Nephron progenitor cell (in vitro differentiated cells): Measurements from ENCODE around the gene MSI2.
A peak's percentile ranks its signal among the peaks of the same experiment; 100 is the strongest.

ENCODE experiments used
- DNase-seq: peaks from one replicate; pipeline ENCODE4 v3.0.0; 2021
- H3K27ac Mint-ChIP-seq: 2 replicates; pipeline ENCODE4 v1.8.0; 2021; ENCODE audit warnings: mild to moderate bottlenecking, moderate library complexity, mixed read lengths
- H3K27me3 Mint-ChIP-seq: 2 replicates; pipeline ENCODE4 v1.8.0; 2021; ENCODE audit warnings: mild to moderate bottlenecking, low read depth, mixed read lengths; ENCODE audit not compliant: poor library complexity
- H3K36me3 Mint-ChIP-seq: 2 replicates; pipeline ENCODE4 v1.8.0; 2021; ENCODE audit warnings: low read depth, mixed read lengths
- H3K4me1 Mint-ChIP-seq: 2 replicates; pipeline ENCODE4 v1.8.0; 2021; ENCODE audit warnings: mixed read lengths
- H3K4me3 Mint-ChIP-seq: 2 replicates; pipeline ENCODE4 v1.8.0; 2021; ENCODE audit warnings: mild to moderate bottlenecking, moderate library complexity, mixed read lengths
- H3K9me3 Mint-ChIP-seq: 2 replicates; pipeline ENCODE4 v1.8.0; 2021; ENCODE audit warnings: mild to moderate bottlenecking, moderate library complexity, mixed read lengths
- TF ChIP-seq, protein P1 (sequence below): fragments of 200-600 bp; sonication (generic); IDR thresholded peaks from 2 replicates; pipeline ENCODE4 v1.5.0; 2021; ENCODE audit warnings: antibody characterized with exemption

The MSI2 gene

GRCh38 chr17:57676543-57676942 lies 420.2 kb downstream of the MSI2 start:
- Mint-ChIP-seq H3K36me3 (peaks cover 64% of the 10 kb centered on the region), H3K4me3 (no peak overlapping the region), H3K27ac (peak overlapping the region; percentile 40), H3K9me3 (no peaks in the 10 kb centered on the region), H3K27me3 (no peaks in the 10 kb centered on the region), H3K4me1 (peaks cover 40% of the 10 kb centered on the region)
- TF ChIP-seq, protein P1, sequence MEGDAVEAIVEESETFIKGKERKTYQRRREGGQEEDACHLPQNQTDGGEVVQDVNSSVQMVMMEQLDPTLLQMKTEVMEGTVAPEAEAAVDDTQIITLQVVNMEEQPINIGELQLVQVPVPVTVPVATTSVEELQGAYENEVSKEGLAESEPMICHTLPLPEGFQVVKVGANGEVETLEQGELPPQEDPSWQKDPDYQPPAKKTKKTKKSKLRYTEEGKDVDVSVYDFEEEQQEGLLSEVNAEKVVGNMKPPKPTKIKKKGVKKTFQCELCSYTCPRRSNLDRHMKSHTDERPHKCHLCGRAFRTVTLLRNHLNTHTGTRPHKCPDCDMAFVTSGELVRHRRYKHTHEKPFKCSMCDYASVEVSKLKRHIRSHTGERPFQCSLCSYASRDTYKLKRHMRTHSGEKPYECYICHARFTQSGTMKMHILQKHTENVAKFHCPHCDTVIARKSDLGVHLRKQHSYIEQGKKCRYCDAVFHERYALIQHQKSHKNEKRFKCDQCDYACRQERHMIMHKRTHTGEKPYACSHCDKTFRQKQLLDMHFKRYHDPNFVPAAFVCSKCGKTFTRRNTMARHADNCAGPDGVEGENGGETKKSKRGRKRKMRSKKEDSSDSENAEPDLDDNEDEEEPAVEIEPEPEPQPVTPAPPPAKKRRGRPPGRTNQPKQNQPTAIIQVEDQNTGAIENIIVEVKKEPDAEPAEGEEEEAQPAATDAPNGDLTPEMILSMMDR, result no peak
- DNase-seq, result no peak

- H3K4me1 Mint-ChIP-seq, result peaks cover 32% of the 10 kb centered on the region
- no peak overlapping the region for H3K4me3 Mint-ChIP-seq
- no peak for DNase-seq
- H3K36me3 Mint-ChIP-seq, result peaks cover 65% of the 10 kb centered on the region
- H3K9me3 Mint-ChIP-seq, result no peaks in the 10 kb centered on the region
- no peaks in the 10 kb centered on the region for H3K27me3 Mint-ChIP-seq
- peak overlapping the region; percentile 84 for H3K27ac Mint-ChIP-seq
- TF ChIP-seq, protein P1, result no peak
Observed at GRCh38 chr17:57677301-57677700, 421.0 kb downstream of the MSI2 start.

DNA sequence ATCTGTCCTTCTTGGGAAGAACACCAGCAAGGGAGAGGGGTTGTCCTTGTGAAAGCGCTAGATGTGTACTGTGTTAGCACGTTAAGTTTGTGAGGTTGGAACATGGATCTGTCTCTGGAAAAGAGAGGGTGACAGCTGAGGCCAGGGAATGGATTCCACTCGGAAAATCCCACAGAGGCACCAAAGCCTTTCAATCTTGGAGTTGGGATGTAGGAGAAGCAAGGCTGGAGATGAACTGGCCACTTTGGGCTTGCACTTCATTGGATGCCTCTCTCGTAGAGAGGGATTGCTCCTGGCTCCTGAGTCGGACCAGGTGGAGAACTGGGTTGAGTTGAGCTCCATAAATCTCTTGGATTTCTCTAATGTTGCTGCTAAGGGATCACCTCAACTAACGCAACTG lies 421.5 kb downstream of the MSI2 start:
- Mint-ChIP-seq H3K27ac (peak overlapping the region; percentile 84), H3K4me1 (peaks cover 27% of the 10 kb centered on the region), H3K9me3 (no peaks in the 10 kb centered on the region), H3K36me3 (peaks cover 67% of the 10 kb centered on the region), H3K27me3 (no peaks in the 10 kb centered on the region), H3K4me3 (no peak overlapping the region)
- TF ChIP-seq, protein P1, result no peak
- no peak for DNase-seq

DNA sequence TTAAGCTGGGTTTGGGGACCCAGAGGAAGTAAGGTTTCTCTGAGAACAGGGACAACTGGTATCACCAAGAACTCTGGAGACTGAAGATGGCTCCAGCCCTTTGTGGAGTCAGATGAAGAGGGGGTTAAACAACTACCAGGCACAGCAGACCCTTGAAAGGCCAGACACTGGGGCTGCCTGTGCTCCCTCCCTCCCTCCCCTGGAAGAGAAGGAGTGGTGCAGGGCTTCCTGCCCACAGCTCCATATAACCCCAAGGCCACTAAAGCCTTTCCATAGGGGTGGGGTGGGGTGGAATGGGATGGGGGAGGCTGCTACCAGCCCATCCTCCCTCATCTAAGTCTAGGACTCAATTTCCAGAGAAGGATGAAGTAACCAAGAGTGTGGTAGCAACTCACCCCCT lies 422.1 kb downstream of the MSI2 start:
- DNase-seq, result no peak
- TF ChIP-seq, protein P1, result no peak
- Mint-ChIP-seq H3K27ac (no peak overlapping the region), H3K27me3 (no peaks in the 10 kb centered on the region), H3K36me3 (peaks cover 68% of the 10 kb centered on the region), H3K9me3 (no peaks in the 10 kb centered on the region), H3K4me3 (no peak overlapping the region), H3K4me1 (peaks cover 28% of the 10 kb centered on the region)

- Mint-ChIP-seq H3K27me3 (no peaks in the 10 kb centered on the region), H3K36me3 (peaks cover 75% of the 10 kb centered on the region), H3K27ac (peak overlapping the region; percentile 84), H3K4me3 (no peak overlapping the region), H3K4me1 (peaks cover 30% of the 10 kb centered on the region), H3K9me3 (no peaks in the 10 kb centered on the region)
- TF ChIP-seq, protein P1, result no peak
- no peak for DNase-seq
Observed at GRCh38 chr17:57679356-57679755, 423.0 kb downstream of the MSI2 start.

DNA sequence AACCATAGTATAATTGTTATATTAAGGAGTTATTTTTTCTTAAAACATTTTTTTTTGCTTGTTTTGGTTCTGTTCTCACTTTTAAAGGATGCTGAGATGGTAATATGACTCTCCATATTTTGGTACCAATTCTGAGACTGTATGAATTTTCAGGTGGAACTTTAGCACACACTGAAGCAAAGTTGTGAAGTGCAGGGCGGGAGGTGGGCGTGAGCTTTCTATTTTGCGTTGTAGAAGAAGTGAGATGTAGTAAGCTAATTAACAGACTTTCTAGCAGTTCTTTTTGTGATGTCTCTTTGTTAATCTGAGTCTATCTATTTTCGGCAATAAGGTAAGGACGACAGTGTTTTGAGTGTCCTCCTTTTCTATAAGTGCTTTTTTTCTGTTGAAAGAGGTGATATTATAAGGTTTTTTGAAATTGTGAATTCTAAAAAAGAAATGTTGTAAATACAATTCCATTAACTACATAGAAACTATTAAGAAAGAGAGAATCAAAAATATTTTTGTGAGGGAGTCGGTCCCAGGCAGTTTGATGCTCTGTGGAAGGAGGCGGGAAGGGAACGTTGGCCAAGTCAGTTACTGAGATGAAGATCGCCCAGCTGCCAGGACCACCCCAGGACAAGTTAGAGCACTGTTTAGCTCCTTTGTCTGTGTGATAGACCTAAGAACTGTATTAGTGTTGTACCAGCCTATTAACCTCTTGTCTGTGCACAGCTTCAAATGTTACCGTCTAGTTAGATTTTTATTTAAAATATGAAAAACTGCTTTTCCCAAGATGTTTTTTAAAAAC lies 423.8 kb downstream of the MSI2 start:
- Mint-ChIP-seq H3K4me1 (peaks cover 27% of the 10 kb centered on the region), H3K27ac (peak overlapping the region; percentile 84), H3K27me3 (no peaks in the 10 kb centered on the region), H3K9me3 (no peaks in the 10 kb centered on the region), H3K36me3 (peaks cover 79% of the 10 kb centered on the region), H3K4me3 (no peak overlapping the region)
- TF ChIP-seq, protein P1, result no peak
- no peak for DNase-seq
